OCI-LY3 (cell line): ENCODE measurements around the gene TRAPPC4.

Experiments used
- H2AFZ ChIP-seq: fragments of 200-600, 300-600 bp; shearing (Covaris generic); 2 replicates; pipeline ENCODE4 v1.6.0; 2014; ENCODE audit warnings: antibody characterized with exemption, low read depth, low read length
- H3K27ac ChIP-seq: fragments of 200-600, 300-600 bp; sonication (generic); 2 replicates; pipeline ENCODE4 v1.5.1; 2014; ENCODE audit warnings: mild to moderate bottlenecking, low read length, moderate library complexity, mixed read lengths
- H3K27me3 ChIP-seq: fragments of 200-600, 300-600 bp; sonication (generic); 2 replicates; pipeline ENCODE4 v1.6.1; 2014; ENCODE audit warnings: low read depth, low read length, mixed read lengths
- H3K36me3 ChIP-seq: fragments of 200-600, 300-600 bp; sonication (generic); replicated peaks from 2 replicates; pipeline ENCODE3; 2014; ENCODE audit warnings: low read depth, low read length, mixed read lengths
- H3K4me1 ChIP-seq: fragments of 300-600, 200-600 bp; sonication (generic); 2 replicates; pipeline ENCODE4 v1.6.1; 2014; ENCODE audit warnings: low read length, mixed read lengths
- H3K4me2 ChIP-seq: fragments of 200-600, 300-600 bp; sonication (generic); 2 replicates; pipeline ENCODE4 v1.6.1; 2014; ENCODE audit warnings: low read length, mixed read lengths
- H3K4me3 ChIP-seq: fragments of 300-600, 200-600 bp; sonication (generic); 2 replicates; pipeline ENCODE4 v1.5.1; 2014; ENCODE audit warnings: antibody characterized with exemption, mild to moderate bottlenecking, low read length, moderate library complexity
- H3K79me2 ChIP-seq: fragments of 300-600, 200-600 bp; shearing (Covaris generic); 2 replicates; pipeline ENCODE4 v1.6.1; 2014; ENCODE audit warnings: mild to moderate bottlenecking, low read length, mixed read lengths
- H3K9ac ChIP-seq: fragments of 300-600, 200-600 bp; shearing (Covaris generic); 2 replicates; pipeline ENCODE4 v1.6.0; 2014; ENCODE audit warnings: mild to moderate bottlenecking, low read length, moderate library complexity
- H3K9me3 ChIP-seq: fragments of 200-600, 300-600 bp; shearing (Covaris generic); 2 replicates; pipeline ENCODE4 v1.6.1; 2014; ENCODE audit warnings: low read length, mixed read lengths; ENCODE audit not compliant: insufficient read depth
- H4K20me1 ChIP-seq: fragments of 200-600, 300-600 bp; sonication (generic); 2 replicates; pipeline ENCODE4 v1.6.1; 2016; ENCODE audit warnings: low read length, mixed read lengths; ENCODE audit not compliant: insufficient read depth
- CTCF ChIP-seq: fragments of 200-600, 300-600 bp; sonication (generic); IDR thresholded peaks from 2 replicates; pipeline ENCODE4 v1.5.1; 2014; ENCODE audit warnings: antibody characterized with exemption, low read length, low read depth
- EZH2phosphoT487 ChIP-seq: fragments of 200-600 bp; shearing (Covaris generic); IDR thresholded peaks from 2 replicates; pipeline ENCODE4 v1.6.1; 2018; ENCODE audit warnings: antibody characterized with exemption, mixed run types, low read depth

The TRAPPC4 gene

GRCh38 chr11:118998388-118998717 lies 20.2 kb upstream of the TRAPPC4 start:
- no peak for TF ChIP-seq CTCF
- no peak for TF ChIP-seq EZH2phosphoT487
- Histone ChIP-seq H3K27me3 (no peaks in the 10 kb centered on the region), H3K9me3 (no peaks in the 10 kb centered on the region), H3K36me3 (peaks cover 12% of the 10 kb centered on the region), H2AFZ (peak overlapping the region; percentile 62), H3K4me1 (peaks cover 12% of the 10 kb centered on the region), H3K79me2 (peaks cover 34% of the 10 kb centered on the region), H3K4me3 (peak overlapping the region; percentile 93), H3K9ac (peak overlapping the region; percentile 79), H3K4me2 (peak overlapping the region; percentile 81), H4K20me1 (no peaks in the 10 kb centered on the region), H3K27ac (0 out of 2 replicates have a peak overlapping the region, but pooled peaks have one; percentile 21)

GRCh38 chr11:118998822-118999221 lies 19.7 kb upstream of the TRAPPC4 start:
- no peak overlapping the region for H2AFZ ChIP-seq
- peaks cover 12% of the 10 kb centered on the region for H3K36me3 ChIP-seq
- H3K4me2 ChIP-seq: peak overlapping the region; percentile 81
- TF ChIP-seq EZH2phosphoT487 (no peak), CTCF (no peak)
- no peak overlapping the region for H3K27ac ChIP-seq
- peak overlapping the region; percentile 79 for H3K9ac ChIP-seq
- peaks cover 34% of the 10 kb centered on the region for H3K79me2 ChIP-seq
- H3K4me3 ChIP-seq: peak overlapping the region; percentile 93
- H4K20me1 ChIP-seq: no peaks in the 10 kb centered on the region
- H3K9me3 ChIP-seq: no peaks in the 10 kb centered on the region
- no peaks in the 10 kb centered on the region for H3K27me3 ChIP-seq
- H3K4me1 ChIP-seq: peaks cover 12% of the 10 kb centered on the region

- Histone ChIP-seq H3K9ac (no peak overlapping the region), H3K36me3 (peaks cover 11% of the 10 kb centered on the region), H4K20me1 (no peaks in the 10 kb centered on the region), H3K79me2 (peaks cover 34% of the 10 kb centered on the region), H3K4me3 (no peak overlapping the region), H3K4me2 (no peak overlapping the region), H3K27ac (no peak overlapping the region), H3K9me3 (no peaks in the 10 kb centered on the region), H2AFZ (no peak overlapping the region), H3K27me3 (no peaks in the 10 kb centered on the region), H3K4me1 (peaks cover 12% of the 10 kb centered on the region)
- TF ChIP-seq CTCF (no peak), EZH2phosphoT487 (no peak)
Measured at GRCh38 chr11:119000906-119001305, 17.7 kb upstream of the TRAPPC4 start.

- Histone ChIP-seq H3K9ac (no peak overlapping the region), H4K20me1 (no peaks in the 10 kb centered on the region), H3K4me3 (no peak overlapping the region), H3K27ac (no peak overlapping the region), H3K36me3 (peaks cover 18% of the 10 kb centered on the region), H3K79me2 (no peaks in the 10 kb centered on the region), H3K4me1 (no peaks in the 10 kb centered on the region), H2AFZ (no peak overlapping the region), H3K4me2 (no peak overlapping the region), H3K9me3 (no peaks in the 10 kb centered on the region), H3K27me3 (no peaks in the 10 kb centered on the region)
- TF ChIP-seq CTCF: no peak
- TF ChIP-seq EZH2phosphoT487: no peak
Measured at GRCh38 chr11:119006656-119007055, 11.9 kb upstream of the TRAPPC4 start.
